ENCODE measurements around the gene GCK.

GRCh38 chr7:44110719-44111635, 78.3 kb downstream of the GCK start:
- TF ChIP-seq EZH2 (IDR thresholded peaks at IDR 0.05; ENCODE audit: borderline replicate concordance, low read length) (no peak), CTCF (conservative IDR thresholded peaks at IDR 0.05 in 1 of 2, IDR thresholded peaks at IDR 0.05 in 1 of 2; ENCODE audit: extremely low read depth in 1 of 2, insufficient read depth in 1 of 2, low read depth in 1 of 2, low read length in 2 of 2) (no peak)

Data from mammary epithelial cell (primary cell).